A549 (cell line): ENCODE measurements around the gene RAPGEF3.

Source experiments
- GATA3 ChIP-seq: IDR thresholded peaks from 2 replicates; pipeline ENCODE4 v1.6.1; 2012; ENCODE audit warnings: borderline replicate concordance
- JUN ChIP-seq, 2 experiments: fragments of >200 bp; sonication (Bioruptor Twin); formaldehyde crosslinking; IDR thresholded peaks; 2 replicates in 1 of 2; 3 replicates in 1 of 2; pipeline ENCODE4 v1.6.1; 2016 to 2017
- REST ChIP-seq: fragments of 200-600 bp; sonication (generic); IDR thresholded peaks from 2 replicates; pipeline ENCODE4 v1.6.1; 2016; ENCODE audit warnings: antibody characterized with exemption, mild to moderate bottlenecking, moderate library complexity

GRCh38 chr12:47714826-47715386 lies 43.8 kb downstream of the RAPGEF3 start:
- no peak for TF ChIP-seq REST
- no peak for TF ChIP-seq GATA3
- no peak for TF ChIP-seq JUN (IDR thresholded peaks at IDR 0.05)
